PC-9 (cell line): ENCODE data around the gene EPHB3. TPM values are rescaled to one million over a fixed set of nuclear protein-coding genes. Genes with fewer than 3 reads are reported as not detected.

Experiments
- BruUV-seq: library from RNA; stranded (reverse); fragments of 400-500 nt; replicated peaks from 2 replicates; lab custom pipeline; 2021; lab: Mats Ljungman, UMichigan
- CTCF ChIA-PET: fragments of 300-600 bp; sonication (Branson Sonifier 250); formaldehyde crosslinking; loops from one replicate; lab custom pipeline; 2022; ENCODE audit warnings: antibody characterized with exemption; lab: Charles Lee
- POLR2A ChIA-PET: fragments of 300-600 bp; sonication (Branson Sonifier 250); formaldehyde crosslinking; loops from one replicate; lab custom pipeline; 2022; ENCODE audit warnings: antibody characterized with exemption; ENCODE audit not compliant: unreplicated experiment; lab: Charles Lee
- DNase-seq, 2 experiments: peaks; one replicate each; pipeline versions ENCODE4 v3.0.0 to v3.0.0-alpha.2; 2015 to 2022; ENCODE audit warnings: mixed read lengths in 1 of 2
- H2AFZ ChIP-seq: fragments of 200-600 bp; sonication (generic); 2 replicates; pipeline ENCODE4 v1.8.1; 2017; ENCODE audit warnings: antibody characterized with exemption
- H3F3A ChIP-seq: fragments of 200-600 bp; sonication (generic); 2 replicates; pipeline ENCODE4 v1.8.1; 2017; ENCODE audit warnings: antibody characterized with exemption, mild to moderate bottlenecking, low read depth; ENCODE audit not compliant: insufficient read depth
- H3K27ac ChIP-seq: fragments of 200-600 bp; sonication (generic); 2 replicates; pipeline ENCODE4 v1.6.1; 2016; ENCODE audit warnings: mixed run types
- H3K27me3 ChIP-seq: fragments of 200-600 bp; sonication (generic); 2 replicates; pipeline ENCODE4 v1.6.1; 2016; ENCODE audit warnings: low read depth, mixed run types; ENCODE audit not compliant: insufficient read depth
- H3K36me3 ChIP-seq: fragments of 200-600 bp; sonication (generic); 2 replicates; pipeline ENCODE4 v1.6.1; 2016; ENCODE audit warnings: low read depth, mixed run types
- H3K4me1 ChIP-seq: fragments of 200-600 bp; sonication (generic); replicated peaks from 2 replicates; pipeline ENCODE4 v1.6.1; 2016; ENCODE audit warnings: mixed run types; ENCODE audit not compliant: insufficient read depth
- H3K4me2 ChIP-seq: fragments of 200-600 bp; sonication (generic); 2 replicates; pipeline ENCODE4 v1.6.1; 2017; ENCODE audit warnings: mixed run types
- H3K4me3 ChIP-seq: fragments of 200-600 bp; sonication (generic); 2 replicates; pipeline ENCODE4 v1.6.1; 2016; ENCODE audit warnings: mixed run types
- H3K79me2 ChIP-seq: fragments of 200-600 bp; sonication (generic); 2 replicates; pipeline ENCODE4 v1.6.1; 2017; ENCODE audit warnings: low read depth, mixed run types
- H3K9me2 ChIP-seq: fragments of 200-600 bp; sonication (generic); 2 replicates; pipeline ENCODE4 v1.8.1; 2017; ENCODE audit warnings: mild to moderate bottlenecking; ENCODE audit not compliant: insufficient read depth
- H3K9me3 ChIP-seq: fragments of 200-600 bp; sonication (generic); 2 replicates; pipeline ENCODE4 v1.8.1; 2016; ENCODE audit warnings: low read depth; ENCODE audit not compliant: insufficient read depth
- H4K20me1 ChIP-seq: fragments of 200-600 bp; sonication (generic); 2 replicates; pipeline ENCODE4 v1.8.1; 2017; ENCODE audit not compliant: insufficient read depth
- CTCF ChIP-seq: fragments of 200-600 bp; sonication (generic); conservative IDR thresholded peaks from 2 replicates; pipeline ENCODE4 v1.6.1; 2017; ENCODE audit warnings: mixed run types, antibody characterized with exemption, mild to moderate bottlenecking, moderate library complexity
- EZH2 ChIP-seq: fragments of 200-600 bp; sonication (generic); IDR thresholded peaks from 2 replicates; pipeline ENCODE4 v1.8.0; 2017; ENCODE audit warnings: antibody characterized with exemption, low read depth
- intact Hi-C: fragments of 100-400 bp; cut with micrococcal nuclease; formaldehyde crosslinking; loops from one replicate; pipeline ENCODE4 v1.10.0; 2022; ENCODE audit not compliant: unreplicated experiment
- total RNA-seq: library from RNA; stranded (reverse); gene quantifications from 2 replicates; pipeline ENCODE4 v1.2.3, GENCODE V29; 2021

Gene EPHB3
- total RNA-seq, 1 experiment from 2014 or later, result 15.7 TPM

DNA sequence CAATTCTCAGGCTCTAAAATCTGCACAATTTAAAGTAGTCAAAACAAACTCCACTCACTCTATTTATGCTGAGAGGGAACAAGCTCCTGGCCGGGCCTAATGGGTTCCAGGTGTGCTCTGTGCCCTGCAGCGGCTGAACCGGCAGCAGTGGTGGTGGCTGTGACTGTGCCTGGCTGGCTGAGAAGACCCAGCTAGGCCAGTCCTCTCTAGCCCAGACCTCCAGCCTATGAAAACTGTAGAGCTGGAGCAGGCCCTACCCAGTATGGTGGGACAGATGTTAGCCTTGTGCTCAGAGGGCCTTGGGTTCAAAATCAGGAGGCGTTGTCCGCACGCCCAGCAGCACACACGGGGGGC is 37.0 kb downstream of the EPHB3 start:
- Histone ChIP-seq H3K27ac (no peak overlapping the region), H3K9me2 (no peaks in the 10 kb centered on the region), H3K9me3 (no peaks in the 10 kb centered on the region), H3K27me3 (peaks cover 10% of the 10 kb centered on the region; the same call in 1 of the 2 replicates), H4K20me1 (no peaks in the 10 kb centered on the region), H3F3A (no peaks in the 10 kb centered on the region), H3K79me2 (no peaks in the 10 kb centered on the region), H3K4me1 (peaks cover 17% of the 10 kb centered on the region), H2AFZ (no peak overlapping the region), H3K4me2 (no peak overlapping the region), H3K36me3 (no peaks in the 10 kb centered on the region), H3K4me3 (no peak overlapping the region)
- ChIA-PET POLR2A (no interaction called here), CTCF (no interaction called here)
- intact Hi-C loops, result no loop called here
- TF ChIP-seq CTCF, result no peak
- no peak for DNase-seq
- BruUV-seq, result no TSS peak

- no peak for DNase-seq
- no TSS peak for BruUV-seq
- TF ChIP-seq EZH2 (no peak), CTCF (no peak)
Measured at GRCh38 chr3:184599143-184599542, 37.6 kb downstream of the EPHB3 start.

GRCh38 chr3:184600685-184601377 is 39.2 kb downstream of the EPHB3 start:
- Histone ChIP-seq H3K9me2 (no peaks in the 10 kb centered on the region), H3K4me3 (no peak overlapping the region), H3K4me2 (peak overlapping the region; percentile 8; the same call in 1 of the 2 replicates), H4K20me1 (no peaks in the 10 kb centered on the region), H2AFZ (no peak overlapping the region), H3K79me2 (no peaks in the 10 kb centered on the region), H3K36me3 (no peaks in the 10 kb centered on the region), H3F3A (no peaks in the 10 kb centered on the region), H3K27me3 (peaks cover 20% of the 10 kb centered on the region; the same call in 1 of the 2 replicates), H3K9me3 (no peaks in the 10 kb centered on the region), H3K4me1 (peaks cover 17% of the 10 kb centered on the region), H3K27ac (no peak overlapping the region)
- ChIA-PET CTCF (interaction anchor here (0.7 to 0.9 kb wide), 3 partner anchors 39 to 205 kb away, joined by 3 to 4 read pairs (median 3); partner anchors contain the start of gene EPHB3), POLR2A (interaction anchor here (0.7 kb wide), 1 partner anchor 8 kb away, joined by 6 read pairs; no protein-coding TSS in a partner anchor)
- no TSS peak for BruUV-seq
- DNase-seq, result peak in 1 of 2 experiments; percentile 38
- TF ChIP-seq EZH2, result no peak
- intact Hi-C loops, result no loop called here

More at GRCh38 chr3:184599143-184599542, 37.6 kb downstream of the EPHB3 start:
- H3K27me3 ChIP-seq, result peaks cover 16% of the 10 kb centered on the region; the same call in 1 of the 2 replicates
- H3F3A ChIP-seq, result no peaks in the 10 kb centered on the region
- H3K9me3 ChIP-seq, result no peaks in the 10 kb centered on the region
- CTCF ChIA-PET, result no interaction called here
- H3K4me2 ChIP-seq, result no peak overlapping the region
- H3K4me1 ChIP-seq, result peaks cover 17% of the 10 kb centered on the region
- no peaks in the 10 kb centered on the region for H4K20me1 ChIP-seq
- H3K79me2 ChIP-seq, result no peaks in the 10 kb centered on the region
- no peak overlapping the region for H3K27ac ChIP-seq
- POLR2A ChIA-PET, result interaction anchor here (0.6 kb wide), 1 partner anchor 7 kb away, joined by 5 read pairs; no protein-coding TSS in a partner anchor
- intact Hi-C loops, result no loop called here
- H2AFZ ChIP-seq, result no peak overlapping the region
- no peak overlapping the region for H3K4me3 ChIP-seq
- no peaks in the 10 kb centered on the region for H3K9me2 ChIP-seq
- H3K36me3 ChIP-seq, result no peaks in the 10 kb centered on the region
